ENCODE measurements around the gene MYBPHL. TPM values are rescaled to one million over a fixed set of nuclear protein-coding genes. Genes with fewer than 3 reads are reported as not detected.
A peak's percentile ranks its signal among the peaks of the same experiment; 100 is the strongest.
"Not testable (repeated sequence)": the region's sequence is repeated elsewhere in the genome, so short reads cannot be mapped to it uniquely, and the experiment has no call there.

The MYBPHL gene
- total and polyA plus RNA-seq, 8 donors = 0.45 TPM; not detected in 7

DNA sequence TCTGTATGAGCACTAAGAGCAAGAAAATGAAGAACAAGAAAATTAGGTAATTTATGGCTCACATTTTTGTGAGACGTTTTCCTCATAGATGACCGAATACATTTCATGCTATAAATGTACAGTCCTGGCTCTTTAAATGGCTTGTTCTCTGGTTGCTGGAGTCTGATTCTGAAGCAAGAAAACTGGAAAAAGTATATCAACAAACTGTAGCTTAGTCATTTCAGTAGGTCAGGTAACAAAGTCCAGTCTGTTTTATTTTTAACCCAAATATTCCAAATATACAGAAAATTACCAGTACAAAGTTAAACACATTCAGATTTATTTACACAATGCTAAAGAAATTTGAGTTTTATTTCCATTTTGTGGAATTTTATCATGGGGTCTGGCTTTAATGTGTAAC lies 2.5 kb upstream of the MYBPHL start:
- 59 to 97% (median 77%) methylated on average over 2 of the region's 2 CpGs for WGBS, 5 donors
- Histone ChIP-seq H3K27ac (no peak overlapping the region), H3K9me3 (no peaks in the 10 kb centered on the region), H3K4me3 (no peak overlapping the region), H3K27me3 (no peaks in the 10 kb centered on the region), H3K36me3 (peaks cover 6 to 38% (median 31%) of the 10 kb centered on the region in 4 donors), H3K4me1 (peaks cover 0 to 36% (median 11%) of the 10 kb centered on the region in 4 donors)
- intact Hi-C loops (cut with DNase I; ENCODE audit: low total_unique reads) = no loop called here
- no peak for DNase-seq
- no peak for TF ChIP-seq EP300 (IDR thresholded peaks at IDR 0.05)

GRCh38 chr1:109307274-109308021 lies 637 bp upstream of the MYBPHL start:
- Histone ChIP-seq H3K36me3 (peaks cover 0 to 21% (median 15%) of the 10 kb centered on the region in 4 donors), H3K27me3 (no peaks in the 10 kb centered on the region), H3K4me3 (no peak overlapping the region), H3K9me3 (no peaks in the 10 kb centered on the region), H3K27ac (peak overlapping the region in 1 of 5 donors; percentile 26), H3K4me1 (peaks cover 0 to 41% (median 13%) of the 10 kb centered on the region in 4 donors)
- WGBS, 5 donors = 19 to 37% (median 29%) methylated on average over 14 of the region's 14 CpGs
- TF ChIP-seq POLR2A (IDR thresholded peaks at IDR 0.05) (no peak), POLR2AphosphoS5 (IDR thresholded peaks at IDR 0.05) (no peak)
- TF ChIP-seq, protein P1, sequence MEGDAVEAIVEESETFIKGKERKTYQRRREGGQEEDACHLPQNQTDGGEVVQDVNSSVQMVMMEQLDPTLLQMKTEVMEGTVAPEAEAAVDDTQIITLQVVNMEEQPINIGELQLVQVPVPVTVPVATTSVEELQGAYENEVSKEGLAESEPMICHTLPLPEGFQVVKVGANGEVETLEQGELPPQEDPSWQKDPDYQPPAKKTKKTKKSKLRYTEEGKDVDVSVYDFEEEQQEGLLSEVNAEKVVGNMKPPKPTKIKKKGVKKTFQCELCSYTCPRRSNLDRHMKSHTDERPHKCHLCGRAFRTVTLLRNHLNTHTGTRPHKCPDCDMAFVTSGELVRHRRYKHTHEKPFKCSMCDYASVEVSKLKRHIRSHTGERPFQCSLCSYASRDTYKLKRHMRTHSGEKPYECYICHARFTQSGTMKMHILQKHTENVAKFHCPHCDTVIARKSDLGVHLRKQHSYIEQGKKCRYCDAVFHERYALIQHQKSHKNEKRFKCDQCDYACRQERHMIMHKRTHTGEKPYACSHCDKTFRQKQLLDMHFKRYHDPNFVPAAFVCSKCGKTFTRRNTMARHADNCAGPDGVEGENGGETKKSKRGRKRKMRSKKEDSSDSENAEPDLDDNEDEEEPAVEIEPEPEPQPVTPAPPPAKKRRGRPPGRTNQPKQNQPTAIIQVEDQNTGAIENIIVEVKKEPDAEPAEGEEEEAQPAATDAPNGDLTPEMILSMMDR (IDR thresholded peaks at IDR 0.05) = no peak
- intact Hi-C loops (cut with DNase I; ENCODE audit: low total_unique reads) = no loop called here
- DNase-seq = peak in 1 of 2 donors; percentile 43

- peaks cover 0 to 41% (median 13%) of the 10 kb centered on the region in 4 donors for H3K4me1 ChIP-seq
- H3K36me3 ChIP-seq; H3K4me3 ChIP-seq; intact Hi-C loops (cut with DNase I; ENCODE audit: low total_unique reads); H3K27me3 ChIP-seq; H3K9me3 ChIP-seq: not testable (repeated sequence)
- peak overlapping the region in 1 of 5 donors; percentile 32 for H3K27ac ChIP-seq
- WGBS, 5 donors = 39 to 56% (median 52%) methylated on average over 10 of the region's 10 CpGs
- peak in 1 of 2 donors; percentile 36 for DNase-seq
These were observed 820 bp downstream of the MYBPHL start for GRCh38 chr1:109305991-109306390.

DNA sequence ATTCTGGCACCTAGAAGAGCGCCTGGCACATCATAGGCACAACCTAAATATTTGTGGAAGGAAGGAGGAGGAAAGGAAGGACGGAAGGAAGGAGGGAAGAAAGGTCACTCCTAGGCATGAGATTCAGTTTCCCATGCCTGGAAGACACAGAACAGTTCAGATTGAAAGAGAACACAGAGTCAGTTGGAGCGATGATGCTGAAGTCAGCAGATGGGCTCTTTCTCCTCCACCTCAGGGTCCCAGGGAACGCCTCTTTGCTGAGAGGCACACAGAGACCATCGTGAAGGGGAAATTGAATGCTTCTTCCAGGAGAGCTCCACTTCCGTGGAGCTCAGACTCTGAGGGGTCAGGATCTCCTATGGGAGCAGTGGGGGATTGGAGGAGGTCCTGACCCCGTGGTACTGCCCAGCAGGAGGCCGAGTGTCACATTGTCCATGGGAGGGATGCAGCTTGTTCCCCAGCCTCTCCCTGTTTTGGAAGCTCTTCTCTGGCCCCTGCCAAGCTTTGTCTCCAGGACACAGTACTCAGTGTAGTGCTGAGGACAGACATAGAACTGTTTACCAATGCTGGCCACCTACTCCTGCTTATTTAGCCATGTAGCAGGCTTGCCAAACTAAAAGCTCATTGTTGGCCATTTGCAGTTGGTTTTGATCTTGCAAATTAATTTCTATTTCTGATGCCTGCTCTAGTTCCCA lies 2.4 kb downstream of the MYBPHL start:
- no peaks in the 10 kb centered on the region for H3K9me3 ChIP-seq
- intact Hi-C loops (cut with DNase I; ENCODE audit: low total_unique reads) = no loop called here
- no peaks in the 10 kb centered on the region for H3K27me3 ChIP-seq
- H3K4me3 ChIP-seq = no peak overlapping the region
- peak overlapping the region in 2 of 5 donors; percentile 16 to 32 for H3K27ac ChIP-seq
- peak in 1 of 2 donors; percentile 24 for DNase-seq
- WGBS, 5 donors = 51 to 59% (median 52%) methylated on average over 7 to 8 of the region's 8 CpGs
- TF ChIP-seq POLR2AphosphoS5 (IDR thresholded peaks at IDR 0.05) (no peak), EP300 (IDR thresholded peaks at IDR 0.05) (no peak), POLR2A (IDR thresholded peaks at IDR 0.05) (no peak)
- TF ChIP-seq, protein P1 (IDR thresholded peaks at IDR 0.05) = no peak
- no peaks in the 10 kb centered on the region for H3K36me3 ChIP-seq
- peaks cover 0 to 51% (median 15%) of the 10 kb centered on the region in 4 donors for H3K4me1 ChIP-seq

DNA sequence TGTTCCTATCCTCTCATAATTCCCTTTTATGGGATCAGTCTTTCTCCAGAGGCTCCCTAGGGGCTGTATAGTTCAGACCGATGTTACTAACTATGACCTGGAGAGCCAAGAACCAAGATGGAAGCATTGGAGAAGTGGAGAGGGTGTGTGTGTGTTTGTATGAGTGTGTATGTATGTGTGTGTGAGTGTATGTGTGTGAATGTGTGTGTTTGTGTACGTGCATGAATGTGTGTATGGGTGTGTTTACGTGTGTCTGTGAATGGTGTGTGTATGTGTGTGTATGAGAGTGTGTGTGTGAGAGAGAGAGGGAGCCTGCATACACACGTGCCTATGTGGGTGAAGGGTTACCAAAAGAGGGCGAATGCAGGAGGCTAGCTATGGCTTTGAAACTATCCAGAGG lies 4.9 kb downstream of the MYBPHL start:
- no peak overlapping the region for H3K27ac ChIP-seq
- H3K4me3 ChIP-seq = no peak overlapping the region
- intact Hi-C loops (cut with DNase I; ENCODE audit: low total_unique reads) = no loop called here
- H3K4me1 ChIP-seq = peaks cover 0 to 53% (median 20%) of the 10 kb centered on the region in 4 donors
- TF ChIP-seq, protein P1 (IDR thresholded peaks at IDR 0.05) = no peak
- no peak for TF ChIP-seq POLR2A (IDR thresholded peaks at IDR 0.05)
- no peak for TF ChIP-seq POLR2AphosphoS5 (IDR thresholded peaks at IDR 0.05)
- no peak for TF ChIP-seq EP300 (IDR thresholded peaks at IDR 0.05)
- H3K9me3 ChIP-seq = no peaks in the 10 kb centered on the region
- no peaks in the 10 kb centered on the region for H3K36me3 ChIP-seq
- H3K27me3 ChIP-seq = peaks cover 0 to 4% (median 0%) of the 10 kb centered on the region in 3 donors
- no peak for DNase-seq
- WGBS, 5 donors = 74 to 84% (median 82%) methylated on average over 5 of the region's 5 CpGs
